Breast epithelium (tissue), 4 donors: Measurements from ENCODE around the gene PHKB. TPM values are rescaled to one million over a fixed set of nuclear protein-coding genes. Genes with fewer than 3 reads are reported as not detected.

Experiments
- DNase-seq, 2 donors: peaks; one replicate each; pipeline ENCODE4 v3.0.0-alpha.2; 2019; ENCODE audit warnings: low spot score in 2 of 2
- H3K27ac ChIP-seq, 2 donors: fragments of 200-600 bp; sonication (generic) in 1 of 2; one replicate each; pipeline ENCODE4 v1.5.1; 2016 to 2019; ENCODE audit warnings: mild to moderate bottlenecking in 1 of 2
- H3K27me3 ChIP-seq, 2 donors: fragments of 200-600 bp; sonication (generic) in 1 of 2; one replicate each; pipeline versions ENCODE4 v1.5.1 to v1.6.0; 2017 to 2019; ENCODE audit warnings: control low read depth in 1 of 2, mild to moderate bottlenecking in 1 of 2
- H3K36me3 ChIP-seq: fragments of 200-600 bp; one replicate; pipeline ENCODE4 v1.5.1; 2019
- H3K4me1 ChIP-seq, 2 donors: fragments of 200-600 bp; sonication (generic); one replicate each; pipeline ENCODE4 v1.5.1; 2016 to 2019; ENCODE audit warnings: control low read depth in 1 of 2
- H3K4me3 ChIP-seq, 3 donors: fragments of 200-600 bp; sonication (generic); 1 replicate in 2 of 3; 2 replicates in 1 of 3; pipeline ENCODE4 v1.5.1; 2016 to 2019; ENCODE audit warnings: mild to moderate bottlenecking in 3 of 3, moderate library complexity in 2 of 3
- H3K9me3 ChIP-seq, 2 donors: fragments of 200-600 bp; sonication (generic) in 1 of 2; one replicate each; pipeline ENCODE4 v1.5.1; 2016 to 2019; ENCODE audit warnings: control low read depth in 1 of 2
- POLR2A ChIP-seq: fragments of 450-650 bp; IDR thresholded peaks from one replicate; pipeline ENCODE4 v1.6.1; 2016; ENCODE audit warnings: antibody characterized with exemption, mild to moderate bottlenecking, moderate library complexity
- POLR2AphosphoS5 ChIP-seq, 3 donors: sonication (generic); formaldehyde crosslinking; IDR thresholded peaks; one replicate each; pipeline ENCODE4 v1.6.1; 2017; ENCODE audit warnings: antibody characterized with exemption in 3 of 3
- intact Hi-C: fragments of 100-400 bp; cut with DNase I; formaldehyde crosslinking; loops from one replicate; pipeline ENCODE4 v1.15.1; 2023; ENCODE audit warnings: low total_unique reads
- total RNA-seq, 3 donors: library from RNA; depleted of rRNA; stranded (reverse); fragments of >200 nt; gene quantifications; one replicate each; pipeline ENCODE4 v1.1.0, GENCODE V29; 2016
- TF ChIP-seq, protein P1 (sequence below), 3 donors: fragments of 450-650 bp; IDR thresholded peaks; one replicate each; pipeline ENCODE4 v1.5.1; 2016 to 2017; ENCODE audit warnings: antibody characterized with exemption in 3 of 3, mild to moderate bottlenecking in 3 of 3, moderate library complexity in 3 of 3

Gene PHKB
- total RNA-seq, 3 donors from 2014 or later: 77.9 to 111 (median 78.3) TPM

DNA sequence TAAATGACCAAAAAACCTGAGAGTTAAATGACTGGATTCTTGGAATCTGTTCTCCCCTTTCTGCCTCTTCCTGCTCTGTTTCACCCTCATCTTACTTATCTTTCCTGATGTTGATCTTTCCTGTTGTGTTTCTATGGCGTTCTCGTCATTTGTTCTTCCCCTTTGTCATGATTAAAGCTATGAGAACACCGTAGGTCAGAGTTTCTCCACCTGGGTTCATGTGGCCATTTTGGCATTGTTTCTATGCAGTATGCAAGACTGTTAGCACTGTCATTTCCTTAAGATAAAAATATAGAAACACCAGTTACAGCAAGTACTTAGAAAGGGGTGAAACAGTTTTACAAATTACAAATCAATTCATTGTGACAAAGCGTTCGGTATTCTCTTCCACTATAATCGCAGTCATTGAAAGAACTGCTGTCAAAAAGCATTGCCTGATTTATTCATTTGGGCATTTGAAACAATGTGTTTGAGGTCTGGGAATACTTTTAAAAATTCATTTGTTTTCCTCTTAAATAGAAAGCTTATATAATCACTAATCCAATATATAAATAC, 166.0 kb downstream of the PHKB start:
- TF ChIP-seq, protein P1, sequence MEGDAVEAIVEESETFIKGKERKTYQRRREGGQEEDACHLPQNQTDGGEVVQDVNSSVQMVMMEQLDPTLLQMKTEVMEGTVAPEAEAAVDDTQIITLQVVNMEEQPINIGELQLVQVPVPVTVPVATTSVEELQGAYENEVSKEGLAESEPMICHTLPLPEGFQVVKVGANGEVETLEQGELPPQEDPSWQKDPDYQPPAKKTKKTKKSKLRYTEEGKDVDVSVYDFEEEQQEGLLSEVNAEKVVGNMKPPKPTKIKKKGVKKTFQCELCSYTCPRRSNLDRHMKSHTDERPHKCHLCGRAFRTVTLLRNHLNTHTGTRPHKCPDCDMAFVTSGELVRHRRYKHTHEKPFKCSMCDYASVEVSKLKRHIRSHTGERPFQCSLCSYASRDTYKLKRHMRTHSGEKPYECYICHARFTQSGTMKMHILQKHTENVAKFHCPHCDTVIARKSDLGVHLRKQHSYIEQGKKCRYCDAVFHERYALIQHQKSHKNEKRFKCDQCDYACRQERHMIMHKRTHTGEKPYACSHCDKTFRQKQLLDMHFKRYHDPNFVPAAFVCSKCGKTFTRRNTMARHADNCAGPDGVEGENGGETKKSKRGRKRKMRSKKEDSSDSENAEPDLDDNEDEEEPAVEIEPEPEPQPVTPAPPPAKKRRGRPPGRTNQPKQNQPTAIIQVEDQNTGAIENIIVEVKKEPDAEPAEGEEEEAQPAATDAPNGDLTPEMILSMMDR (IDR thresholded peaks at IDR 0.05): no peak
- TF ChIP-seq POLR2A (no peak), POLR2AphosphoS5 (IDR thresholded peaks at IDR 0.05) (no peak)
- Histone ChIP-seq H3K4me1 (no peaks in the 10 kb centered on the region), H3K27ac (no peak overlapping the region), H3K27me3 (no peaks in the 10 kb centered on the region), H3K9me3 (no peaks in the 10 kb centered on the region), H3K36me3 (no peaks in the 10 kb centered on the region), H3K4me3 (no peak overlapping the region)
- intact Hi-C loops: no loop called here
- no peak for DNase-seq

DNA sequence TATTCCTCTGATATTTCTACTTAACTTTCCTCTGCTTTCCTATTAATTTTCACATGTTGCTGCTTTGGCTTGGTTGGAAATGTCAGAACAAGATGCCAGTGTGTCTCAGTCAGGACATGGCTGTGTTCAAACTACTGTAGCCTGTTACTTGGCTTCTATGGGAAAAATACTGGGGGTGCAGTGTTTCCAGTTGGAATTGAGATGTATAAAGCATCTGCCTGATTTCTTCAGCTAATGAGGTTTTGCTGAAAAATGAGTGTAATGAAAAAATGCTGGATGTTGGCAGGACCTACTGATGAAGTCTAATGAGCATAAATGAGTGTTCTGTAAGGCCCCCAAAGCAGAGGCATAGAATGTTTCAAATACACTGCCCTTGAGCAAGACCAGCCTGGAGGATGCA, 166.6 kb downstream of the PHKB start:
- no peaks in the 10 kb centered on the region for H3K9me3 ChIP-seq
- H3K27me3 ChIP-seq: no peaks in the 10 kb centered on the region
- TF ChIP-seq POLR2A (no peak), POLR2AphosphoS5 (IDR thresholded peaks at IDR 0.05) (no peak)
- TF ChIP-seq, protein P1 (IDR thresholded peaks at IDR 0.05): no peak
- no peaks in the 10 kb centered on the region for H3K36me3 ChIP-seq
- intact Hi-C loops: no loop called here
- DNase-seq: no peak
- H3K4me1 ChIP-seq: no peaks in the 10 kb centered on the region
- H3K27ac ChIP-seq: no peak overlapping the region
- no peak overlapping the region for H3K4me3 ChIP-seq

GRCh38 chr16:47631131-47631530, 170.0 kb downstream of the PHKB start:
- no peak for DNase-seq
- TF ChIP-seq POLR2A (no peak), POLR2AphosphoS5 (IDR thresholded peaks at IDR 0.05) (no peak)
- TF ChIP-seq, protein P1 (IDR thresholded peaks at IDR 0.05): no peak
- H3K4me3 ChIP-seq: no peak overlapping the region
- intact Hi-C loops: no loop called here
- no peaks in the 10 kb centered on the region for H3K4me1 ChIP-seq
- peaks cover 3% of the 10 kb centered on the region for H3K36me3 ChIP-seq
- H3K27me3 ChIP-seq: no peaks in the 10 kb centered on the region
- no peak overlapping the region for H3K27ac ChIP-seq
- no peaks in the 10 kb centered on the region for H3K9me3 ChIP-seq

- DNase-seq: no peak
- Histone ChIP-seq H3K9me3 (no peaks in the 10 kb centered on the region), H3K36me3 (peaks cover 3% of the 10 kb centered on the region), H3K4me1 (no peaks in the 10 kb centered on the region), H3K27ac (no peak overlapping the region), H3K27me3 (no peaks in the 10 kb centered on the region), H3K4me3 (no peak overlapping the region)
- intact Hi-C loops: no loop called here
- TF ChIP-seq, protein P1 (IDR thresholded peaks at IDR 0.05): no peak
- TF ChIP-seq POLR2AphosphoS5 (IDR thresholded peaks at IDR 0.05) (no peak), POLR2A (no peak)
These were observed 173.0 kb downstream of the PHKB start for GRCh38 chr16:47634126-47634525.

DNA sequence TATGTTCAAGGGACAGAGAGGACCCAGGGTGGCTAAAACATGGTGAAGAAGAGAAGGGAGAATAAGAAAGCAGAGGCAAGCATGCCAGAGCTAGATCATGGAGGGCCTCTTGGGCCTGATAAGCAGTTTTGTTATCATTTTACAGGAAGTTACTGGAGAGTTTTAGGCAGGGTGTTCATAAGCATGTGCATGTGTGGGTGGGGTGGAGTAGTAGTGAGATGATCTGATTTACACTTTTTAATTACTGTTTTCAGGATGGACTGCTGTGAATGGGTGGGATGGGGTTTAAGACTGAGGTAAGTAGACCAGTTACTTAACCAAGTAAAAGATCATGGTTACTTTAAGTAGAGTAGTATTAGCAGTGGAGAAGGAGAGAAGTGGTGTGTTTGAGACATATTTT, 173.6 kb downstream of the PHKB start:
- DNase-seq: no peak
- H3K27me3 ChIP-seq: no peaks in the 10 kb centered on the region
- intact Hi-C loops: no loop called here
- peaks cover 3% of the 10 kb centered on the region for H3K36me3 ChIP-seq
- no peak overlapping the region for H3K4me3 ChIP-seq
- no peaks in the 10 kb centered on the region for H3K9me3 ChIP-seq
- no peak overlapping the region for H3K27ac ChIP-seq
- TF ChIP-seq POLR2AphosphoS5 (IDR thresholded peaks at IDR 0.05) (no peak), POLR2A (no peak)
- TF ChIP-seq, protein P1 (IDR thresholded peaks at IDR 0.05): no peak
- no peaks in the 10 kb centered on the region for H3K4me1 ChIP-seq
